Ramos (cell line): ENCODE results near the gene SNX25.
"Not testable (repeated sequence)": the region's sequence is repeated elsewhere in the genome, so short reads cannot be mapped to it uniquely, and the experiment has no call there.

Source experiments
- in situ Hi-C: fragments of 300-500 bp; cut with MboI; formaldehyde crosslinking; loops from one replicate; pipeline ENCODE4 v1.14.3; 2022; ENCODE audit warnings: low sequenced_read_pairs; ENCODE audit not compliant: unreplicated experiment

Gene SNX25

GRCh38 chr4:185257694-185258093 is 48.3 kb downstream of the SNX25 start:
- in situ Hi-C loops = no loop called here

- in situ Hi-C loops = not testable (repeated sequence)
These were observed 49.3 kb downstream of the SNX25 start for GRCh38 chr4:185258741-185259140.

- in situ Hi-C loops = no loop called here
These were observed 50.3 kb downstream of the SNX25 start for GRCh38 chr4:185259719-185260118.

- in situ Hi-C loops = no loop called here
These were observed 52.5 kb downstream of the SNX25 start for GRCh38 chr4:185261946-185262345.

GRCh38 chr4:185263419-185263818 is 54.0 kb downstream of the SNX25 start:
- in situ Hi-C loops = no loop called here

- in situ Hi-C loops = no loop called here
These were observed 56.5 kb downstream of the SNX25 start for GRCh38 chr4:185265942-185266341.

GRCh38 chr4:185269286-185269685 is 59.9 kb downstream of the SNX25 start:
- in situ Hi-C loops = no loop called here

GRCh38 chr4:185270037-185270436 is 60.6 kb downstream of the SNX25 start:
- in situ Hi-C loops = no loop called here

GRCh38 chr4:185270885-185271284 is 61.5 kb downstream of the SNX25 start:
- in situ Hi-C loops = no loop called here

GRCh38 chr4:185272245-185272644 is 62.8 kb downstream of the SNX25 start:
- in situ Hi-C loops = no loop called here

- in situ Hi-C loops = no loop called here
These were observed 66.1 kb downstream of the SNX25 start for GRCh38 chr4:185275501-185275900.

- in situ Hi-C loops = no loop called here
These were observed 66.6 kb downstream of the SNX25 start for GRCh38 chr4:185276036-185276435.

- in situ Hi-C loops = no loop called here
These were observed 69.3 kb downstream of the SNX25 start for GRCh38 chr4:185278716-185279115.

- in situ Hi-C loops = no loop called here
These were observed 71.2 kb downstream of the SNX25 start for GRCh38 chr4:185280608-185281007.

- in situ Hi-C loops = no loop called here
These were observed 73.6 kb downstream of the SNX25 start for GRCh38 chr4:185282968-185283367.

GRCh38 chr4:185283723-185284122 is 74.3 kb downstream of the SNX25 start:
- in situ Hi-C loops = no loop called here

GRCh38 chr4:185285632-185286393 is 76.4 kb downstream of the SNX25 start:
- in situ Hi-C loops = no loop called here

- in situ Hi-C loops = no loop called here
These were observed 77.2 kb downstream of the SNX25 start for GRCh38 chr4:185286571-185286970.

- in situ Hi-C loops = no loop called here
These were observed 77.6 kb downstream of the SNX25 start for GRCh38 chr4:185287031-185287430.

- in situ Hi-C loops = no loop called here
These were observed 80.7 kb downstream of the SNX25 start for GRCh38 chr4:185290018-185290607.

GRCh38 chr4:185290656-185291055 is 81.3 kb downstream of the SNX25 start:
- in situ Hi-C loops = no loop called here

GRCh38 chr4:185293202-185293601 is 83.8 kb downstream of the SNX25 start:
- in situ Hi-C loops = no loop called here
